ENCODE data around the gene ZBTB7C.

ZBTB7C gene

DNA sequence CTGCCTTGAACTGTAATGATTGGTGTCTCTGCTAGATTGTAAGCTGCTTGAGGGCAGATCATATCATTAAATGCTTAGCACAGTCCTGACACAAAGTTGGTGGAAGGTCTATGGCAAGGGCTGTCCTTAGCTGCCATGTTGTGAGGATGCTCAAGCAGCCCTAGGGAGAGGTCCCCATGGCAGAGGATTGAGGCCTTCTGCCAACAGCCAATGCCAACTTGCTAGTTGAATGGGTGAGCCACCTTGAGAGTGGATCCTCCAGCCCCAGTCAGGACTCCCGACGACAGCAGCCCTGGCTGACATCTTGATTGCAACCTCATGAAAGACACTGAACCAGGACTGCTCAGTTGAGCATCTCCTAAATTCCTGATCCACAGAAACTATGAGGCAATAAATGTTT lies 363.4 kb downstream of the ZBTB7C start:
- DNase-seq (ENCODE audit: low read depth in 1 of 2, low spot score in 1 of 2) = no peak

DNA sequence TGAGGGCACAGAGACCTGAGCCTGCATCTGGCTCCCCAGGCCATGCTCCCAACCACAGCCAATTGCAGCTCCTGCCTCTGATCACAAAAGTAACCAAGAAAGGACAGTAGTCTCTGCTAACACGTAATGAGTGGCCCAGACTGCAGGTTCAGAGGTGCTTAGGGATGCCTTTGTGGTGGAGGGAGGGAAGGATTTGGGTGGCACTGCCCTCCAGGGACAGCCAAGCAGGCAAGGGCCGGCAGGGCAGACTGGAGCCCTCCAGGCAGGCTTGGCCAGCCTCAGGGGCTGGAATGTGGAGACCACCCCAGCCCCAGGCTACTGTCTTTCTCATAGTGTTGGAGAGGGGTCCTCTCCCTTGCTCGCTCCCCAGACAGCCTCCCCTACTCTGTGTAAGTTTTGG lies 364.2 kb downstream of the ZBTB7C start:
- DNase-seq (ENCODE audit: low read depth in 1 of 2, low spot score in 1 of 2) = no peak

DNA sequence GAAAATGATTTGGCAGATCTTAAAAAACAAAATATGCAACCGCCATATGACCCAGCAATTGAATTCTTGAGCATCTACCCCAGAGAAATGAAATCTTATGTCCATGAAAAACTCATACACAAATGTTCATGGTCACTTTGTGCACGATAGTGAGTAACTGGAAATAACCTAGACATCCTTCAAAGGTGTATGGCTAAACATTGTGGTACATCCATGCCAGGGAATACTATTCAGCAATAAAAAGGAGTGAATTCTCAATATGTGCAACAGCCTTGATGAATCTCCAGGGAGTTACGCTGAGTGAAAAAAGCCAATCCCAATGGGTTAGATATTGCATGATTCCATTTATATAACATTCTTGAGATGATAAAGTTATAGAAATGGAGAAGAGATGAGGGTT lies 366.0 kb downstream of the ZBTB7C start:
- no peak for DNase-seq (ENCODE audit: low read depth in 1 of 2, low spot score in 1 of 2)

- no peak for DNase-seq (ENCODE audit: low read depth in 1 of 2, low spot score in 1 of 2)
Observed at GRCh38 chr18:48042431-48042830, 366.8 kb downstream of the ZBTB7C start.

DNA sequence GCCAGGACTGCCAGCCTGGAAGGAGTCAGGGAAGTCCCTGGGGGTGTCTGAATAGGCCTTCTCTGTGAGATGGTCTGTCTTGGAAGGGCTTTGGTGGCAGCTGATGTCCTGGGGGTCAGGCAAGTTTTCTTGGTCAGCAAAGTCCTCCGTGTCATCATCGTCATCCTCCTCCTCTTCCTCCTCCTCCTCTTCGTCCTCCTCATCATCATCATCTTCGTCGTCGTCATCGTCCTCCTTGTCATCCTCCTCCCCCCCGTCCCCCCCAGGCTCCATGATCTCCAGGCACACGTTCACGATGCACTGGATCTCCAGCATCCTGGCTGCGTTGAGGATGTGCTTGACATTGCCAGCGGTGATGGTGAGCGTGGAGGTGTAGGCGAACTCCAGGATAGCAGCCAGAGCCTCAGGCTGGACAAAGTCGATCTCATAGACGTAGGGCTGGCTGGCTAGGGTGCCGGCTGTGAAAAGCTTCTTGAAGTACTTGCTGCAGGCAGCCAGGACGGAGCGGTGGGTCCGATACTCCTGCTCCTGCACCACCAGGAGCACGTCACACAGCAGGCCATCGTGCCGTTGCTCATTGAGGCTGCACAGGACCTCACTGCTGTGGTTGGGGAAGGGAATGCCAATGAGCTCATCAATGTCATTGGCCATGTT lies 368.6 kb downstream of the ZBTB7C start:
- DNase-seq (ENCODE audit: low read depth in 1 of 2, low spot score in 1 of 2) = no peak

GRCh38 chr18:48039769-48040215 lies 369.4 kb downstream of the ZBTB7C start:
- no peak for DNase-seq (ENCODE audit: low read depth in 1 of 2, low spot score in 1 of 2)

DNA sequence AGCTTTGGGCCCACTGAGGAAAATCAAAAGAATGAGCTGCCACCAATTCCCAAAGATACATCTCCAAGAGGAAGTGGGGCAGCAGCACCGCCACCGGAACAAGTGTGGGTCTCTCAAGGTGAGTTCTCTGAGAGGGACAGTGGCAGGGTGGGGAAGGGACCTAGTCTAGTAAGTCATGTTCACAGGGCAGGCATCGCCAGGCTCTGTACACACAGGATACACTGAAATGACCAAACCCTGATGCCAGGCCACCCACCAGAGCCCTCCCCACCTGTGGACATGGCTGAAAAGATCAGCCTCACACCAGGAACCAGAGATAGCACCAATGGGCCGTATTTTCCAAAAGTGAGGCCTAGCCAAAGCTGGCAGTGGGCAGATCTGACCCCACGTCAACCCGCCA lies 370.5 kb downstream of the ZBTB7C start:
- DNase-seq (ENCODE audit: low read depth in 1 of 2, low spot score in 1 of 2) = no peak

- DNase-seq (ENCODE audit: low read depth in 1 of 2, low spot score in 1 of 2) = no peak
Observed at GRCh38 chr18:48037481-48038271, 371.5 kb downstream of the ZBTB7C start.

DNA sequence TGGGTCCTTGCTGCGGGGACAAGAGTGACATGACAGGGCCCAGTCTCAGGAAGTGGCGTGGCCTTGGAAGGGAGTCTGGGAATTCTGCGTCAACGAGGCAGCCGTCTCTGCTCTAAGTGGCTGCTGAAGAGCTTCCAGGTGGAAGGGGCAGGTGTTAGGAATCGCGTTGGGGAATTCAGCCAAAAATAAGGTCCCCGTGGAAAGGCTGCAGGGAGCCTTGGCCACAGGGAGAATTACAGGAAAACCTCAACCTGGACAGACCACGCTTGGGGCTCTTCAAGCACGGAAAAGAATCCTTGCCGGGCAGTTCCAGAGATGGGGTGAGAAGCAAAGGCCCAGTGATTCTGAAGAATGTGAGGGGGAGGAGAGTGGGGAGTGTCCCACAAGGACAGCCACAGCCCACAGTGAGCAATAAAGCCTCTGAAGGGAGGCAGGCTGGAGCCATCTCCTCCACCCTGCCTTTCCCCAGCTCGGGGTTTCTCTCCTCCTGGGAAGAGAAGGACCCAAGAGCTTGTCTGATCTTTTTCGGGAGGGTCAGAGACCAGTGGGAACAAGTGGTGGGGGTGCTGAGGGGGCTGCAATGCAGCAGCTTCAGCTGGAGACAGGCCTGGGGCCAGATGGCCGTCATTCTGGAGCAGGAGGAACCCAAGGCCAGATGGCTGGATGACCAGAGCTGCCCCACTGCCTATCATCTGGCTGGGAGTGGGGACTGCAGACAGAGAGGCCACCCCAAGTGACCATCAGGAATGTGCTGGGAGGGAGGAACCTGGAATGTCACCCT lies 372.4 kb downstream of the ZBTB7C start:
- DNase-seq (ENCODE audit: low read depth in 1 of 2, low spot score in 1 of 2) = no peak

- DNase-seq (ENCODE audit: low read depth in 1 of 2, low spot score in 1 of 2) = no peak
Observed at GRCh38 chr18:48036226-48036625, 373.0 kb downstream of the ZBTB7C start.

GRCh38 chr18:48035556-48035860 lies 373.7 kb downstream of the ZBTB7C start:
- DNase-seq (ENCODE audit: low read depth in 1 of 2, low spot score in 1 of 2) = no peak

DNA sequence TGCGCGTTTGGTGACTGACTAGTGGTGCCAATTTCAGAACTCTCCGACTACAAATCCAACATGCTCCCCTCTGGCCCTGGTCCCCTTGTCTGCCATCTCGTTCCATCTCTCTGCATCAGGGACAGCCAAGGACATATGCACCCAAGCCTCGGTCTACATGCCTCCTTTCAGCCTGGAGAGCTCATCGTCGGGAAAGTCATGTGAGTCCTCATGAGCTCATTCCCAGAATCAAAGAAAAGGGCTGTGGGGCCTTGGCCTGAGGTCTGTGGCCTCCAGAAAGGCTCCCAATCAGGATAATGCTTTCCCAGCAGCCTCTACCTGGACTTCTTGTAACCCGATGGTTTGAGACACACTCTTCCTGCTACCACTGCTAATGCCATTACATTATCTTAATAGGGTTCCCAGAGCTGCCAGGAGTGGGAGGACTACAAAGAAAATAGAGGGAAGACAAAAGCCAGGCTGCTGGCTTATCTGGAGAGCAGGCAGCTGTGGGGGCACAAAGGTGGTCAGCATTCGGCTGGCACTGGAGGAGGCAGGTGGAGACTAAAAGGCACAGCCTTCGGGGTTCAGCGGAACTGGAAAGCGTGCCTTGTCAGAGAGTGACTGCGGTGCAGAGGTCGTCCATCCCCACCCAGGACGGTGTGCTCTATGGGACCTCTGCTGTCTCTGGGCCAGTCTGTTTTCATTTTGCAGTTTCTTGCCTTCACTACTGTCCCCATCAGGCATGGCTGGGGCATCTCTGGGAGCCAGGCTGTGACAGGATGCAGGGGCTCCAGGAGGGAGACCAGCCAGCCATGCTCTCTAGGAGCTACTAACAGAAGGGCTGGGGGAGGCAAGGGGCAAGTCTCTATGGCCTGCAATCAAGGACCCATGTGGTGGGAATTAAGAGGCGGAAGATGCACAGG lies 374.3 kb downstream of the ZBTB7C start:
- DNase-seq (ENCODE audit: low read depth in 1 of 2, low spot score in 1 of 2) = no peak

DNA sequence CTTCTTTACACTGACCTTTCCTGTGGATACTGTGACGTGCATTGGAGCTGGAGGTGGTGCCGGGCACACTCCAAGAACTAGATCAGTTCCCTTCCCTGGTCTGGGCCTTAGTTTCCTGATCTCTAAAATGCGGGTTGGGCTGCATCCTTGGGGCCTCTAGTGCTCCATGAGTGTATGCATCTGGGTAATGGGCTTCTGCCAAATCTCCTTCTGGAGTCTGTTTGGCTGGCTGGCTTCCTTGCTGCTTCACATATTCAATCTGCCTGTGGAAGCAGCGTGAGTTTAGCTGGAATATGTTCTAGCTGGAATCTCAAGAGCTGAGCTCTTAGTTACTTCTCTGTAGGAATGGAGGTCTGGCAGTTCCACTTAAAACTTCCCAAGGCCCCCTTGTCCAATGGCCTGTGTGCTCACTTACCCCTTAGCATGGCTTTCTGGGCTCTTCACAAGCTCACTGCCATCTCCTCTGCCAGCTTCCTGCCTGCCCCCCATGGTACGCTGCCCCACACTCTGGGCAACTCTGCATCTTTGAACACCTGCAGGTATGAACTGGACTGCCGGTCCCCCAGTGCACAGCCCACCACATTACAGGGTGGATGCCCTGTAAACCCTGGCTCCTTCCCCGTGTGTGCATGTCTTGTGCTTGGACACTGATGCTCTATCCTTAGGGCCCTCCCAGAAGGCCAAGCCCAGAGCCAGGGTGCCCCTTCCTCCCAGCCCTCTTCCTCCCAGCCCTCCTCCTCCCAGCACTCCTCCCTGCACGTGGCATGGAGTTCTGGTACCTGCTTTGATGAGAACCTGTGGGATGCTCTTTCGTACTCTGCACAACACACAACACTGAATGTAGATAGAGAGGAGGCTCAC lies 375.2 kb downstream of the ZBTB7C start:
- no peak for DNase-seq (ENCODE audit: low read depth in 1 of 2, low spot score in 1 of 2)

- DNase-seq (ENCODE audit: low read depth in 1 of 2, low spot score in 1 of 2) = no peak
Observed at GRCh38 chr18:48032876-48033789, 376.1 kb downstream of the ZBTB7C start.

DNA sequence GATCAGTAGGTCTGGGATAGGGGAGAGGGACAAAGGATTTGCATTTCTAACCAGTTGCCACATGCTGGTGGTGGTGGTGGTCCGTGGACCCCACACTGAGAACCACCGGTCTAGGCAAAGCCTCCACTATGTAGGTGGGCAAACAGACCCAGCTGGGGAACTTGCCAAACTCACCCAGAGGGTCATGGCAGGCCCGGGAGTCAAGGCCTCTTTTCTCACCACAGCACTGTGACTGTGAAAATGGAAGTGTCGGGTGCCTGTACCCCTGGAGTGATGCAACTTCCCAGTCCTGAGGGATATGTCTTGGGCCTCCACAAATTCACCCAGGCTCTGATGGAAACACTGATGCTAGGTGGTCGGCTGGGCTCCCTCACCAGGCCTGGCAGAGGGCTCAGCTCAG lies 377.5 kb downstream of the ZBTB7C start:
- no peak for DNase-seq (ENCODE audit: low read depth in 1 of 2, low spot score in 1 of 2)

DNA sequence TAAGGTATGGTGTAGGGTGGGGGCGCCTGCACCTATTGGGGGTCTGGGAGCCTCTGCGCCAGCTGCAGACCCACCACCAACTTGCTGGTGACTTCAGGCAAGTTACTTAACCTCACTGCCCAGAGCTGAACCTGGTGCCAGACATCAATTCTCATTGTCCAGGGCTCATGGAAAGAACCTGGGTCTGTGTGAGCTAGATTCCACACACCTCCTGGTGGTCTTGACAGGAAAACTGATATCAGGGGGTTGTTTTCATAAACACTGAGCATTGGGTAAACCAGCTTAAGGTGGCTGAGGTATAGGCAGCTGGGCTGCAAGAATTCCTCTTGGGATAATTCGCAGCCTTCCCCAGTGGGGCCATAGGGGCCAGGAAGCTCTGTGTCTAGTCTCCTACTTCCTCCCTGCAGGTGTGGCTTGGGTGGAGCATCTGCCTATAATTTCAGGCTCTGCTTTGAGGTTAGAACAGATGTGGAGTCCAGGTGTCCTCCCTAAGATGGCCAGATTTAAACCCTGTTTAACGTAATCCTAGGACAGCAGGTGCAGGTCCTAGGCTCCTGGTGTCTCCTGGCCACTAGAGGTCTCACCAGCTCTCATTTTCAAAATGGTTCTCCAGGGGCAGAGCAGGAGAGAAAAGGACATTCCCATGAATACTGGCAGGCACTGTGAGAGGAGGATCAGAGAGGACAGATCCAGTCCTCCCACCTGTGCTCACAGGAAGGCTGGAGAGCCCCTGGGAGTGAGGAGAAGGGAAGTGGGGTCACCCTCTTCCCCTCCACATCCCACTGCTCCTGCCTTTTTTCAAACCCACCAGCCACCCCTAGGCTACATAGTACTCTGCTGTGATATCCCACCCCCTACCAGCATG lies 378.3 kb downstream of the ZBTB7C start:
- DNase-seq (ENCODE audit: low read depth in 1 of 2, low spot score in 1 of 2) = no peak

DNA sequence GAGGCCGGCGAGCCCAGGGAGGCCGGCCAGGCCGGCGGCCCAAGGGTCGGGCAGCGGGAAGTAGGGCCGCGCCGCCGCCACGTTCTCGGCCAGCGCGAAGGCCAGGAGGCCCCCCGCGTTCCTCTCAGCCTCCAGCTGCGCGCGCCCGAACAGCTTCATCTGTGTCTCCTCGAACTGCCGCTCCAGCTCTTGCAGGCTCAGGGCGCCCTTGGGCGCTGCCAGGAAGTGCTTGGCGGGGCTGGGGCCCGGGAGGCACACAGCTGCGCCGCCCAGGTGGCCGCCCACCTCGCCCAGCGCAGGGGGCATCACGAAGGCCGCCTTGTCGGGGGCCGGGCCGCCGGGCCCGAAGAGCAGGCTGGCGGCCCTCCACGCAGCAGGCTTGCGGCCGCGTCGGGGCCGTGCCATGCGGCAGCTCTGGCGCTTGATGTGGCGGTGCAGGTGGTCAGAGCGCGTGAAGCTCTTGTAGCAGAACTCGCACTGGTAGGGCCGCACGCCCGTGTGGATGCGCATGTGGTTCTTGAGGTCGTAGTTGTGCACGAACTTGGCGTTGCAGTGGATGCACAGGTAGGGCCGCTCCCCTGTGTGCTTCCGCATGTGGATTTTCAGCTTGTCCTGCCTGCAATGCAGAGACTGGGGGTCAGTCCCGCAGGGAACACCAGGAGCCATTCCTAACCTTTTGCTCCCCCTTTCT lies 379.7 kb downstream of the ZBTB7C start:
- DNase-seq (ENCODE audit: low read depth in 1 of 2, low spot score in 1 of 2) = no peak

GRCh38 chr18:48028696-48029095 lies 380.5 kb downstream of the ZBTB7C start:
- DNase-seq (ENCODE audit: low read depth in 1 of 2, low spot score in 1 of 2) = no peak

Data from activated T-helper 1 cell treated with anti-CD3 and anti-CD28 coated beads, Interleukin-2, amount 50 U/mL, for 16 hours (primary cell).